B cell (primary cell): Measurements from ENCODE around the gene LRRC58.

ENCODE experiments used
- CTCF ChIP-seq: fragments of 200-600 bp; IDR thresholded peaks from one replicate; pipeline ENCODE4 v1.8.0; 2022; ENCODE audit warnings: antibody characterized with exemption, mild to moderate bottlenecking
- EZH2 ChIP-seq: IDR thresholded peaks from 2 replicates; pipeline ENCODE4 v1.6.1; 2012; ENCODE audit warnings: borderline replicate concordance, low read depth, mild to moderate bottlenecking, moderate library complexity, low read length; ENCODE audit not compliant: insufficient read depth, poor library complexity, severe bottlenecking

GRCh38 chr3:120276767-120277166, 72.4 kb downstream of the LRRC58 start:
- TF ChIP-seq CTCF (no peak), EZH2 (no peak)
